ENCODE data around the gene DPP6.

DNA sequence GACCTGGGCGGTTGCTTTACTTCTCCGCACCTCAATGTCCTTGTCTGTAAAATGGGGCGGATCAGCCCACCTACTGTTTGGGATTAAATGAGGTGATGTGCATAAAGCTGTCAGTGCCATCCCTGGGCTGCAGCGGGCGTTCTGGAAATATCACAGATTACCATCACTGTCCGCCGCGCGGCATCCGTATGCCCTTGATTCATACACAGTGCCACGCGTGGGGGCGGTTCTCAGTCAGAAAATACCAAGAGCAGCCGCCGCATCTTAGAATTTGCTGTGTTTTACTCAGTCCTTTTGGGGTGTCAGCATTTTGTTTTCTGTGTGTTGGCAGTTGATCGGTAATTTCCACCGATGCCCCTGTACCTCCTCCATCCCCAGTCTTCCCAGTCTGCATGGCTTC lies 338.8 kb downstream of the DPP6 start:
- TF ChIP-seq, protein P1, sequence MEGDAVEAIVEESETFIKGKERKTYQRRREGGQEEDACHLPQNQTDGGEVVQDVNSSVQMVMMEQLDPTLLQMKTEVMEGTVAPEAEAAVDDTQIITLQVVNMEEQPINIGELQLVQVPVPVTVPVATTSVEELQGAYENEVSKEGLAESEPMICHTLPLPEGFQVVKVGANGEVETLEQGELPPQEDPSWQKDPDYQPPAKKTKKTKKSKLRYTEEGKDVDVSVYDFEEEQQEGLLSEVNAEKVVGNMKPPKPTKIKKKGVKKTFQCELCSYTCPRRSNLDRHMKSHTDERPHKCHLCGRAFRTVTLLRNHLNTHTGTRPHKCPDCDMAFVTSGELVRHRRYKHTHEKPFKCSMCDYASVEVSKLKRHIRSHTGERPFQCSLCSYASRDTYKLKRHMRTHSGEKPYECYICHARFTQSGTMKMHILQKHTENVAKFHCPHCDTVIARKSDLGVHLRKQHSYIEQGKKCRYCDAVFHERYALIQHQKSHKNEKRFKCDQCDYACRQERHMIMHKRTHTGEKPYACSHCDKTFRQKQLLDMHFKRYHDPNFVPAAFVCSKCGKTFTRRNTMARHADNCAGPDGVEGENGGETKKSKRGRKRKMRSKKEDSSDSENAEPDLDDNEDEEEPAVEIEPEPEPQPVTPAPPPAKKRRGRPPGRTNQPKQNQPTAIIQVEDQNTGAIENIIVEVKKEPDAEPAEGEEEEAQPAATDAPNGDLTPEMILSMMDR (IDR thresholded peaks at IDR 0.05): no peak
- no peak for TF ChIP-seq RAD21 (IDR thresholded peaks at IDR 0.05; ENCODE audit: low read length)
- TF ChIP-seq EP300 (IDR thresholded peaks at IDR 0.05; ENCODE audit: borderline replicate concordance in 1 of 2, low read depth in 1 of 2, low read length in 1 of 2): no peak
- no peak for TF ChIP-seq RXRA (IDR thresholded peaks at IDR 0.05; ENCODE audit: borderline replicate concordance, low read depth)
